ENCODE measurements around the gene GABRG3.

The GABRG3 gene

GRCh38 chr15:27589260-27589659 lies 618.3 kb downstream of the GABRG3 start (continued):
- TF ChIP-seq SP7 (tag by site-specific recombination; IDR thresholded peaks at IDR 0.05) (no peak), ZBTB8A (tag by site-specific recombination; IDR thresholded peaks at IDR 0.05) (no peak)

GRCh38 chr15:27589782-27590181 lies 618.8 kb downstream of the GABRG3 start:
- H3K9me3 ChIP-seq (ENCODE audit: control insufficient read depth, insufficient read depth, low read depth, low read length): no peaks in the 10 kb centered on the region
- CTCF ChIA-PET: no interaction called here
- no peaks in the 10 kb centered on the region for H3K36me3 ChIP-seq (ENCODE audit: control insufficient read depth in 2 of 2, insufficient read depth in 1 of 2, low read length in 2 of 2)
- no peak overlapping the region for H3K27ac ChIP-seq (ENCODE audit: extremely low read depth, low read depth, low read length)
- H3K4me3 ChIP-seq (ENCODE audit: low read depth, low read length): no peak overlapping the region
- TF ChIP-seq ZNF341 (tag by site-specific recombination; IDR thresholded peaks at IDR 0.05; ENCODE audit: low read depth): no peak
- no peak for TF ChIP-seq ZNF626 (tag by site-specific recombination; IDR thresholded peaks at IDR 0.05)
- no peak for TF ChIP-seq KLF7 (tag by site-specific recombination; IDR thresholded peaks at IDR 0.05; ENCODE audit: borderline replicate concordance)
- TF ChIP-seq ZNF48 (tag by site-specific recombination; IDR thresholded peaks at IDR 0.05): no peak
- no peak for TF ChIP-seq SALL2 (tag by site-specific recombination; IDR thresholded peaks at IDR 0.05; ENCODE audit: borderline replicate concordance)
- no peak for TF ChIP-seq ZBTB8A (tag by site-specific recombination; IDR thresholded peaks at IDR 0.05)
- no peak for TF ChIP-seq ZNF488 (tag by site-specific recombination; IDR thresholded peaks at IDR 0.05)
- no peak for TF ChIP-seq PATZ1 (tag by site-specific recombination; IDR thresholded peaks at IDR 0.05)
- TF ChIP-seq ZNF658 (tag by site-specific recombination; IDR thresholded peaks at IDR 0.05): no peak
- no peak for TF ChIP-seq ZNF785 (tag by site-specific recombination; IDR thresholded peaks at IDR 0.05)
- no peak for TF ChIP-seq ZNF514 (tag by site-specific recombination; IDR thresholded peaks at IDR 0.05)
- no peak for TF ChIP-seq ZNF518A (tag by site-specific recombination; conservative IDR thresholded peaks at IDR 0.05; ENCODE audit: low read depth)
- TF ChIP-seq ZNF645 (tag by site-specific recombination; IDR thresholded peaks at IDR 0.05): no peak
- TF ChIP-seq ZNF121 (tag by site-specific recombination; IDR thresholded peaks at IDR 0.05): no peak
- TF ChIP-seq ZNF394 (tag by site-specific recombination; IDR thresholded peaks at IDR 0.05; ENCODE audit: borderline replicate concordance): no peak
- no peak for TF ChIP-seq SCRT2 (tag by site-specific recombination; IDR thresholded peaks at IDR 0.05)
- no peak for TF ChIP-seq HOXA7 (CRISPR knock-in tag; IDR thresholded peaks at IDR 0.05; ENCODE audit: borderline replicate concordance)
- POLR2A ChIA-PET: no interaction called here
- H3K4me1 ChIP-seq (ENCODE audit: control insufficient read depth, insufficient read depth, low read length): no peaks in the 10 kb centered on the region
